ENCODE data around the gene TMEFF2.

DNA sequence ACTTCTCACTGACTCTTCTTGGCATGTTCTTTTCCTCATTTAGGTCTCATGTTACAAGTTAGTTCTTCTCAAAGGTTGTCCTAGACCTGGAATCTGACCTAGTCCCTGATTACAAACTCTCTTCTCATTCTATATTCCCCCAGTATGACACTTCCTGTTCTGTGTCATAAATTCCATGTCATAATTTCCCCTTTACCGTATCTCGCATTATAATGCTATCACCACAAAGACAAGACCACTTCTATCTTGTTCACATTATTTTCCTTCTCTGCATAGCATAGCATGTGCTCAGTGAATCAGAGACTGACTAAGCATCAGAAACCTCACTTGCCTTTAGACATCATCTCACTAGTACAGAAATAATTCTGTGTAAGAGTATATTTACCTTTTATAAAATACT lies 284.2 kb downstream of the TMEFF2 start:
- TF ChIP-seq, protein P1, sequence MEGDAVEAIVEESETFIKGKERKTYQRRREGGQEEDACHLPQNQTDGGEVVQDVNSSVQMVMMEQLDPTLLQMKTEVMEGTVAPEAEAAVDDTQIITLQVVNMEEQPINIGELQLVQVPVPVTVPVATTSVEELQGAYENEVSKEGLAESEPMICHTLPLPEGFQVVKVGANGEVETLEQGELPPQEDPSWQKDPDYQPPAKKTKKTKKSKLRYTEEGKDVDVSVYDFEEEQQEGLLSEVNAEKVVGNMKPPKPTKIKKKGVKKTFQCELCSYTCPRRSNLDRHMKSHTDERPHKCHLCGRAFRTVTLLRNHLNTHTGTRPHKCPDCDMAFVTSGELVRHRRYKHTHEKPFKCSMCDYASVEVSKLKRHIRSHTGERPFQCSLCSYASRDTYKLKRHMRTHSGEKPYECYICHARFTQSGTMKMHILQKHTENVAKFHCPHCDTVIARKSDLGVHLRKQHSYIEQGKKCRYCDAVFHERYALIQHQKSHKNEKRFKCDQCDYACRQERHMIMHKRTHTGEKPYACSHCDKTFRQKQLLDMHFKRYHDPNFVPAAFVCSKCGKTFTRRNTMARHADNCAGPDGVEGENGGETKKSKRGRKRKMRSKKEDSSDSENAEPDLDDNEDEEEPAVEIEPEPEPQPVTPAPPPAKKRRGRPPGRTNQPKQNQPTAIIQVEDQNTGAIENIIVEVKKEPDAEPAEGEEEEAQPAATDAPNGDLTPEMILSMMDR (IDR thresholded peaks at IDR 0.05) = no peak
- no peak for TF ChIP-seq POLR2A (IDR thresholded peaks at IDR 0.05)
